Lung (tissue), 12 donors: Measurements from ENCODE around the gene CD93. TPM values are rescaled to one million over a fixed set of nuclear protein-coding genes. Genes with fewer than 3 reads are reported as not detected.

Experiments used
- ATAC-seq: fragments of 200-7000 bp; cut with Tn5 transposase; one replicate; pipeline ENCODE4 v1.9.1; 2020; ENCODE audit warnings: moderate number of reproducible peaks; ENCODE audit not compliant: insufficient read depth, low FRiP score
- DNase-seq, 3 donors: peaks; one replicate each; pipeline ENCODE4 v3.0.0-alpha.2; 2013 to 2017
- H3K27ac ChIP-seq, 2 donors: one replicate each; pipeline ENCODE4 v1.5.1; 2013; ENCODE audit warnings: mild to moderate bottlenecking in 2 of 2, moderate library complexity in 2 of 2, control low read depth in 1 of 2, inconsistent platforms in 1 of 2, low read depth in 1 of 2, low read length in 1 of 2
- H3K27me3 ChIP-seq, 3 donors: one replicate each; pipeline ENCODE4 v1.5.1; 2013; ENCODE audit warnings: low read length in 2 of 3; ENCODE audit not compliant: control insufficient read depth in 3 of 3, insufficient read depth in 3 of 3
- H3K36me3 ChIP-seq, 4 donors: one replicate each; pipeline ENCODE4 v1.5.1; 2013; ENCODE audit warnings: low read length in 4 of 4, mild to moderate bottlenecking in 1 of 4, moderate library complexity in 1 of 4; ENCODE audit not compliant: control insufficient read depth in 4 of 4, insufficient read depth in 4 of 4
- H3K4me1 ChIP-seq, 5 donors: one replicate each; pipeline ENCODE4 v1.5.1; 2013; ENCODE audit warnings: low read length in 5 of 5, mild to moderate bottlenecking in 2 of 5, moderate library complexity in 1 of 5; ENCODE audit not compliant: control insufficient read depth in 5 of 5, insufficient read depth in 5 of 5
- H3K4me3 ChIP-seq: one replicate; pipeline ENCODE4 v1.5.1; 2013; ENCODE audit warnings: mild to moderate bottlenecking, control low read depth, moderate library complexity
- H3K9ac ChIP-seq, 2 donors: one replicate each; pipeline ENCODE4 v1.5.1; 2013; ENCODE audit warnings: low read length in 2 of 2, control low read depth in 1 of 2; ENCODE audit not compliant: insufficient read depth in 1 of 2
- H3K9me3 ChIP-seq, 4 donors: one replicate each; pipeline ENCODE4 v1.5.1; 2013; ENCODE audit warnings: low read length in 3 of 4, mild to moderate bottlenecking in 1 of 4, moderate library complexity in 1 of 4; ENCODE audit not compliant: control insufficient read depth in 4 of 4, insufficient read depth in 3 of 4
- CTCF ChIP-seq: IDR thresholded peaks from 2 replicates; pipeline ENCODE4 v1.5.1; 2012; ENCODE audit warnings: mild to moderate bottlenecking; ENCODE audit errors: control extremely low read depth, extremely low read depth
- WGBS, 2 donors: extraction: QIAGEN DNeasy Blood & Tissue Kit; methylation state at CpG; one replicate each; pipeline ENCODE4 v1.1.7; 2013; 5-methylcytosine and 5-hydroxymethylcytosine counted together
- polyA plus RNA-seq, 2 donors: library from polyadenylated mRNA; stranded (reverse); fragments of 200-250 nt; gene quantifications; one replicate each; pipeline ENCODE4 v1.2.1, GENCODE V29; 2013
- total RNA-seq, 2 donors: library from RNA; depleted of rRNA in 1 of 2; stranded (reverse); fragments of >200 nt in 1 of 2; gene quantifications; one replicate each; pipeline ENCODE4 v1.2.1, GENCODE V29; 2014 to 2021
- donor health status: control.
- donor health status: control.
- donor health status: Bipolar disorder and iron deficiency.
- donor health status: healthy.
- donor health status: DM: yes; HTN: yes; CAD: no.

CD93 gene
- total and polyA plus RNA-seq, 4 donors = 17.9 to 239 (median 126) TPM

GRCh38 chr20:23120261-23120660, 34.1 kb upstream of the CD93 start:
- H3K4me3 ChIP-seq = no peak overlapping the region
- peak overlapping the region; percentile 15 to 17 for H3K27ac ChIP-seq
- H3K9me3 ChIP-seq = peaks cover 0 to 2% (median 0%) of the 10 kb centered on the region in 4 donors
- no peaks in the 10 kb centered on the region for H3K27me3 ChIP-seq
- DNase-seq = no peak
- no peak for ATAC-seq
- 97 to 99% methylated on average over 6 of the region's 7 CpGs for WGBS, 2 donors
- peaks cover 0 to 23% (median 0%) of the 10 kb centered on the region in 5 donors for H3K4me1 ChIP-seq
- no peak overlapping the region for H3K9ac ChIP-seq
- no peaks in the 10 kb centered on the region for H3K36me3 ChIP-seq
- no peak for TF ChIP-seq CTCF

- no peaks in the 10 kb centered on the region for H3K27me3 ChIP-seq
- ATAC-seq = no peak
- no peaks in the 10 kb centered on the region for H3K36me3 ChIP-seq
- H3K9ac ChIP-seq = no peak overlapping the region
- no peak for TF ChIP-seq CTCF
- peaks cover 0 to 22% (median 0%) of the 10 kb centered on the region in 5 donors for H3K4me1 ChIP-seq
- no peak overlapping the region for H3K4me3 ChIP-seq
- peaks cover 0 to 2% (median 0%) of the 10 kb centered on the region in 4 donors for H3K9me3 ChIP-seq
- WGBS, 2 donors = 73% methylated on average over 15 of the region's 15 CpGs
- peak overlapping the region; percentile 15 to 17 for H3K27ac ChIP-seq
- no peak for DNase-seq
These were observed 33.5 kb upstream of the CD93 start for GRCh38 chr20:23119456-23120216.

GRCh38 chr20:23118766-23119165, 32.6 kb upstream of the CD93 start:
- ATAC-seq = no peak
- 92 to 94% methylated on average over 9 of the region's 9 CpGs for WGBS, 2 donors
- Histone ChIP-seq H3K36me3 (no peaks in the 10 kb centered on the region), H3K4me1 (peaks cover 0 to 23% (median 0%) of the 10 kb centered on the region in 5 donors), H3K27ac (no peak overlapping the region), H3K9me3 (peaks cover 0 to 2% (median 0%) of the 10 kb centered on the region in 4 donors), H3K27me3 (no peaks in the 10 kb centered on the region), H3K9ac (no peak overlapping the region), H3K4me3 (no peak overlapping the region)
- TF ChIP-seq CTCF = no peak
- no peak for DNase-seq

- no peak overlapping the region for H3K9ac ChIP-seq
- no peaks in the 10 kb centered on the region for H3K36me3 ChIP-seq
- ATAC-seq (no peak), DNase-seq (no peak)
- TF ChIP-seq CTCF = no peak
- peaks cover 0 to 23% (median 0%) of the 10 kb centered on the region in 5 donors for H3K4me1 ChIP-seq
- no peaks in the 10 kb centered on the region for H3K27me3 ChIP-seq
- H3K27ac ChIP-seq = no peak overlapping the region
- H3K9me3 ChIP-seq = peaks cover 0 to 2% (median 0%) of the 10 kb centered on the region in 4 donors
- 92% methylated on average over 8 of the region's 8 CpGs for WGBS, 2 donors
- no peak overlapping the region for H3K4me3 ChIP-seq
These were observed 32.0 kb upstream of the CD93 start for GRCh38 chr20:23118144-23118543.
